Esophagus (tissue), 2 donors: ENCODE data around the gene TFCP2. TPM values are rescaled to one million over a fixed set of nuclear protein-coding genes. Genes with fewer than 3 reads are reported as not detected.

ENCODE experiments used
- H3K27ac ChIP-seq, 2 donors: one replicate each; pipeline ENCODE4 v1.5.1; 2013; ENCODE audit warnings: low read depth in 2 of 2, mild to moderate bottlenecking in 2 of 2, inconsistent platforms in 1 of 2, low read length in 1 of 2, moderate library complexity in 1 of 2
- H3K27me3 ChIP-seq, 2 donors: one replicate each; pipeline ENCODE4 v1.6.1; 2013; ENCODE audit warnings: low read length in 2 of 2, control low read depth in 1 of 2, mild to moderate bottlenecking in 1 of 2; ENCODE audit not compliant: insufficient read depth in 2 of 2, control insufficient read depth in 1 of 2
- H3K36me3 ChIP-seq, 2 donors: one replicate each; pipeline ENCODE4 v1.6.1; 2013; ENCODE audit warnings: low read length in 1 of 2; ENCODE audit not compliant: control insufficient read depth in 2 of 2, insufficient read depth in 2 of 2
- H3K4me1 ChIP-seq, 2 donors: one replicate each; pipeline ENCODE4 v1.6.1; 2013; ENCODE audit warnings: low read length in 1 of 2; ENCODE audit not compliant: control insufficient read depth in 2 of 2, insufficient read depth in 2 of 2
- H3K4me3 ChIP-seq, 2 donors: one replicate each; pipeline ENCODE4 v1.5.1; 2013; ENCODE audit warnings: low read length in 2 of 2, mild to moderate bottlenecking in 2 of 2, low read depth in 1 of 2, moderate library complexity in 1 of 2
- H3K9me3 ChIP-seq, 2 donors: one replicate each; pipeline ENCODE4 v1.6.1; 2013; ENCODE audit warnings: mild to moderate bottlenecking in 2 of 2, low read depth in 1 of 2, low read length in 1 of 2, moderate library complexity in 1 of 2; ENCODE audit not compliant: control insufficient read depth in 2 of 2, insufficient read depth in 1 of 2
- WGBS, 2 donors: extraction: QIAGEN DNeasy Blood & Tissue Kit; methylation state at CpG; one replicate each; pipeline ENCODE4 v1.1.7; 2013; 5-methylcytosine and 5-hydroxymethylcytosine counted together
- polyA plus RNA-seq, 2 donors: library from polyadenylated mRNA; stranded (reverse); fragments of 200-250 nt; gene quantifications; one replicate each; pipeline ENCODE4 v1.2.3, GENCODE V29; 2013
- donor health status: healthy with polysubstance abuse.
- donor health status: Bipolar disorder and iron deficiency.

TFCP2 gene
- polyA plus RNA-seq, 2 donors, result 7.6 to 9.6 TPM

GRCh38 chr12:51214895-51215294 lies 42.0 kb upstream of the TFCP2 start:
- H3K27ac ChIP-seq, result no peak overlapping the region
- H3K27me3 ChIP-seq, result no peaks in the 10 kb centered on the region
- no peak overlapping the region for H3K4me3 ChIP-seq
- H3K4me1 ChIP-seq, result peaks cover 3% of the 10 kb centered on the region in 2 donors
- WGBS, 2 donors, result 92 to 96% methylated on average over 5 of the region's 5 CpGs
- no peaks in the 10 kb centered on the region for H3K9me3 ChIP-seq
- H3K36me3 ChIP-seq, result no peaks in the 10 kb centered on the region

GRCh38 chr12:51210690-51211395 lies 37.9 kb upstream of the TFCP2 start:
- Histone ChIP-seq H3K4me1 (no peaks in the 10 kb centered on the region), H3K36me3 (no peaks in the 10 kb centered on the region), H3K27ac (no peak overlapping the region), H3K4me3 (no peak overlapping the region), H3K27me3 (no peaks in the 10 kb centered on the region), H3K9me3 (no peaks in the 10 kb centered on the region)
- 56 to 67% methylated on average over 2 of the region's 2 CpGs for WGBS, 2 donors

DNA sequence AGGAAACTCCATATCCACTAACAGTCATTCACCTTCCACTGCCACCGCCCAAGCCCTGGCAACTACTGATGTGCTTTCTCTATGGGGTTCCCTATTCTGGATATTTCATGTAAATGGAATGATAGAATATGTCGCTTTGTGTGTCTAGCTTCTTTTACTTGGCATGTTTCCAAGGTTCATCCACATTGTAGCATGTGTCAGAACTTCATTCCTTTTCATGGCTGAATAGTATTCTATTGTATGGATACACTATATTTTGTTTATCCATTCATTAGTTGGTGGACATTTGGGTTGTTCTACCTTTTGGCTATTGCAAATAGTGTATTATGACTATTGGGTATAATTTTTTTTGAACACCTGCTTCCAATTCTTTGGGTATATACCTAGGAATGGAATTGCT lies 36.3 kb upstream of the TFCP2 start:
- H3K4me1 ChIP-seq, result no peaks in the 10 kb centered on the region
- no peaks in the 10 kb centered on the region for H3K27me3 ChIP-seq
- H3K9me3 ChIP-seq, result peaks cover 0 to 2% of the 10 kb centered on the region in 2 donors
- no peak overlapping the region for H3K27ac ChIP-seq
- no peak overlapping the region for H3K4me3 ChIP-seq
- H3K36me3 ChIP-seq, result no peaks in the 10 kb centered on the region
- WGBS, 2 donors, result 95 to 97% methylated on average over 2 of the region's 2 CpGs

GRCh38 chr12:51208016-51208660 lies 35.2 kb upstream of the TFCP2 start:
- Histone ChIP-seq H3K27ac (no peak overlapping the region), H3K4me3 (no peak overlapping the region), H3K9me3 (peaks cover 0 to 2% of the 10 kb centered on the region in 2 donors), H3K27me3 (no peaks in the 10 kb centered on the region), H3K4me1 (no peaks in the 10 kb centered on the region), H3K36me3 (peaks cover 0 to 5% of the 10 kb centered on the region in 2 donors)
- 74 to 80% methylated on average over 7 of the region's 7 CpGs for WGBS, 2 donors

GRCh38 chr12:51205350-51205749 lies 32.4 kb upstream of the TFCP2 start:
- WGBS, 2 donors, result 86 to 90% methylated on average over 6 of the region's 6 CpGs
- Histone ChIP-seq H3K9me3 (peaks cover 0 to 2% of the 10 kb centered on the region in 2 donors), H3K4me1 (no peaks in the 10 kb centered on the region), H3K36me3 (peaks cover 0 to 5% of the 10 kb centered on the region in 2 donors), H3K27me3 (no peaks in the 10 kb centered on the region), H3K4me3 (no peak overlapping the region), H3K27ac (no peak overlapping the region)

DNA sequence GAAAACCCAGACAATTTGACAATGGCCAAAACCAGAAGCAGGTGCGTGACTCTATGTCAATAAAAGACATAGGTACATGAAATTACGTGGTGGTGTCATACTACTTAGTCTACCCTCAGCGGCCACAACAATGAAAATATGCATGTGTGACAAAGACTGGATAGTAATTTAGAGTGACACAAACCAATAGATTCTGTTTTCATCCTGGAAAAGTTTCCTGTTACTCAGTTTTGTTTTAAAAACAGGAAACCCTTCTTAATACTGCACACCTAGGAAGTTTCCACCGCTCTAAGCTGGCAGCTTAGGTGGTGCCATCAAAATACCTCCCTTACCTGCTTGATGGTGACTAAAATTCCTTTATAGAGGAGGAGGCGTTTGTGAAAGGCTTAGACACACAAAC lies 29.8 kb upstream of the TFCP2 start:
- peaks cover 0 to 8% of the 10 kb centered on the region in 2 donors for H3K36me3 ChIP-seq
- 85 to 89% methylated on average over 5 of the region's 5 CpGs for WGBS, 2 donors
- H3K27ac ChIP-seq, result no peak overlapping the region
- no peak overlapping the region for H3K4me3 ChIP-seq
- no peaks in the 10 kb centered on the region for H3K4me1 ChIP-seq
- H3K27me3 ChIP-seq, result no peaks in the 10 kb centered on the region
- H3K9me3 ChIP-seq, result peaks cover 0 to 2% of the 10 kb centered on the region in 2 donors

- Histone ChIP-seq H3K4me3 (no peak overlapping the region), H3K27ac (no peak overlapping the region), H3K4me1 (no peaks in the 10 kb centered on the region), H3K36me3 (peaks cover 0 to 12% of the 10 kb centered on the region in 2 donors), H3K9me3 (peaks cover 0 to 2% of the 10 kb centered on the region in 2 donors), H3K27me3 (no peaks in the 10 kb centered on the region)
- WGBS, 2 donors, result 92 to 93% methylated on average over 9 of the region's 9 CpGs
These were observed 27.9 kb upstream of the TFCP2 start for GRCh38 chr12:51200806-51201205.

DNA sequence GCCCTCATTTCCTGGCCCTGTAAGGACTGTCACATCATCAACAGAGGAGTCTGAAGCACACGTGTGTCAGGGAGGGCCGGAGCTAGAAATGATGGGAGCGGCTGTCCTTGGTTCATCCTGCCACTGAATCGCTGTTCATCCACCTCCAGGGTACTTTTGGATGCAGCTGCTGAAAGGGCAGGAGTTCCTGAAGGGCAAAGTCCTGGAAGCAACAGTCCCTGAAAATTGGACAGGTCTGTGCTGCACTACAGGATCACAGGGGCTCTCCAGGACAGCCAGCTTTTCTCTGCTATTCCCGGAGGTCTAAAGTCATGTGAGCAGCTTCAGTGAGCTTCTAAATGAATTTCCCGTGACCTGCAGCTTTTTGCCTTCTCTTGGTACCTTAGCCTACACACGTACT lies 27.2 kb upstream of the TFCP2 start:
- Histone ChIP-seq H3K27me3 (no peaks in the 10 kb centered on the region), H3K36me3 (peaks cover 0 to 12% of the 10 kb centered on the region in 2 donors), H3K4me1 (no peaks in the 10 kb centered on the region), H3K4me3 (no peak overlapping the region), H3K9me3 (peaks cover 0 to under 1% of the 10 kb centered on the region in 2 donors), H3K27ac (no peak overlapping the region)
- WGBS, 2 donors, result 89 to 93% methylated on average over 7 of the region's 7 CpGs

- no peak overlapping the region for H3K27ac ChIP-seq
- peaks cover 0 to 12% of the 10 kb centered on the region in 2 donors for H3K36me3 ChIP-seq
- whole genome bisulfite sequencing, 2 donors, result 90 to 93% methylated on average over 10 of the region's 10 CpGs
- no peaks in the 10 kb centered on the region for H3K27me3 ChIP-seq
- no peak overlapping the region for H3K4me3 ChIP-seq
- H3K4me1 ChIP-seq, result no peaks in the 10 kb centered on the region
- H3K9me3 ChIP-seq, result no peaks in the 10 kb centered on the region
These were observed 26.5 kb upstream of the TFCP2 start for GRCh38 chr12:51199366-51199945.
